Muscle layer of duodenum (tissue), 2 donors: ENCODE data around the gene INPP4A.

ENCODE experiments used
- H3K27ac ChIP-seq: one replicate; pipeline ENCODE4 v1.7.0; 2013; ENCODE audit warnings: mild to moderate bottlenecking, low read length
- H3K27me3 ChIP-seq: one replicate; pipeline ENCODE4 v1.7.0; 2013; ENCODE audit warnings: low read depth, mild to moderate bottlenecking, control low read depth, low read length
- H3K36me3 ChIP-seq, 2 donors: one replicate each; pipeline ENCODE4 v1.7.0; 2013; ENCODE audit warnings: low read length in 2 of 2, control low read depth in 1 of 2, mild to moderate bottlenecking in 1 of 2; ENCODE audit not compliant: insufficient read depth in 2 of 2, control insufficient read depth in 1 of 2
- H3K4me1 ChIP-seq, 2 donors: one replicate each; pipeline ENCODE4 v1.7.0; 2013; ENCODE audit warnings: low read length in 2 of 2, mild to moderate bottlenecking in 2 of 2, control low read depth in 1 of 2, moderate library complexity in 1 of 2; ENCODE audit not compliant: insufficient read depth in 2 of 2, control insufficient read depth in 1 of 2
- H3K4me3 ChIP-seq, 2 donors: one replicate each; pipeline ENCODE4 v1.7.0; 2013; ENCODE audit warnings: low read length in 2 of 2, low read depth in 1 of 2, mild to moderate bottlenecking in 1 of 2
- H3K9me3 ChIP-seq, 2 donors: one replicate each; pipeline ENCODE4 v1.7.0; 2013; ENCODE audit warnings: low read length in 2 of 2, control low read depth in 1 of 2, mild to moderate bottlenecking in 1 of 2; ENCODE audit not compliant: control insufficient read depth in 1 of 2
- donor health status: healthy.

The INPP4A gene

DNA sequence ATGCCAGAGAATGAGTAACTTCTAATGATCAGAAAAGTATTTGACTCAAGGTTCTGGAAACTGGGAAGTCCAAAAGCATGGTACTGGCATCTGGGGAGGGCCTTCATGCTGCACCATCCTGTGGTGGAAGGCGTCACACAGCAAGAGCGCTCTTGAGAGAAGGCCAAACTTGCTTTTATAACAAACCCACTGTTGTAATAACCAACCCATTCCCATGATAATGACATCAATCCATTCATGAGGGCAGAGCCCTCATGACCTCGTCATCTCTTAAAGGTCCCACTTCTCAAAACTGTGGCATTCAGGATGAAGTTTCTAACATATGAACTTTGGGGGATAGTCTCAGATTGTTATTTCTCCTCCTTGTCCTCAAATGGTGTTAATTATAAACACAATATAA is 95.9 kb downstream of the INPP4A start:
- H3K36me3 ChIP-seq: peaks cover 50 to 69% of the 10 kb centered on the region in 2 donors
- no peaks in the 10 kb centered on the region for H3K9me3 ChIP-seq

DNA sequence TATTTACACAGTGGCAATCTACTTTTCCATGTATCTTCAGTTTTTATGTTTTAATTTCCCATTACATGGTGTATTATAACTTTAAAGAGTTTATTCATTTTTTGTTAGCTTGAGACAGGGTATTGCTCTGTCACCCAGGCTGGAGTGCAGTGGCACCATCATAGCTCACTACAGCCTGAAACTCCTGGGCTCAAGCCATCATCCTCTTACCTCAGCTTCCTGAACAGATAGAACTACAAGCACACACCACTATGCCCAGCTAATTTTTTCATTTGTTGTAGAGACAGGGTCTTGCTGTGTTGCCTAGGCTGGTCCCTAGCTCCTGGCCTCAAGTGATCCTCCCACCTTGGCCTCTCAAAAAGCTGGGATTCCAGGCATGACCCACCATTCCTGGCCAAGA is 96.8 kb downstream of the INPP4A start:
- peaks cover 58 to 74% of the 10 kb centered on the region in 2 donors for H3K36me3 ChIP-seq
- H3K9me3 ChIP-seq: no peaks in the 10 kb centered on the region
- H3K27ac ChIP-seq: no peak overlapping the region
- no peaks in the 10 kb centered on the region for H3K4me1 ChIP-seq
- no peaks in the 10 kb centered on the region for H3K27me3 ChIP-seq
- H3K4me3 ChIP-seq: no peak overlapping the region

More for the DNA sequence above, 95.9 kb downstream of the INPP4A start:
- no peak overlapping the region for H3K27ac ChIP-seq
- no peaks in the 10 kb centered on the region for H3K4me1 ChIP-seq
- H3K4me3 ChIP-seq: no peak overlapping the region
- no peaks in the 10 kb centered on the region for H3K27me3 ChIP-seq

DNA sequence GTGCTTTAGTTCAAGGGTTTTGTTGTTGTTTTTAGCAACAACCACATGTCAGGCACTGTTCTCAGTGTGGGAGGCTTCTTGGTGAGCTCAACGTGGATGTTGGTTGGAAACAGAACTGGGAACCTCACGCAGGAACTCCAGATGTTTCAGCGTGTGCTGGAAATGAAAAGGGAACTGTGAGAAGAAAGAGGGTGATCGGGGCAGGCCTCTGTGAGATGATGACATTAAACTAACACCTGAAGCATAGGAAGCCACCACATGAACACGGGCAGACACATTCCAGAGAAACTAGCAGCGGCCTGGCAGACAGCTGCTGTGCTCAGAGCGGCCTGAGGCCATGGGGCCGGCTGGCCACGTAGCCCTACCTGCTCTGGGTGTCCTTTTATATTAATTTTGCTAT is 97.2 kb downstream of the INPP4A start:
- Histone ChIP-seq H3K4me3 (no peak overlapping the region), H3K4me1 (no peaks in the 10 kb centered on the region), H3K27me3 (no peaks in the 10 kb centered on the region), H3K36me3 (peaks cover 62 to 78% of the 10 kb centered on the region in 2 donors), H3K9me3 (no peaks in the 10 kb centered on the region), H3K27ac (no peak overlapping the region)

DNA sequence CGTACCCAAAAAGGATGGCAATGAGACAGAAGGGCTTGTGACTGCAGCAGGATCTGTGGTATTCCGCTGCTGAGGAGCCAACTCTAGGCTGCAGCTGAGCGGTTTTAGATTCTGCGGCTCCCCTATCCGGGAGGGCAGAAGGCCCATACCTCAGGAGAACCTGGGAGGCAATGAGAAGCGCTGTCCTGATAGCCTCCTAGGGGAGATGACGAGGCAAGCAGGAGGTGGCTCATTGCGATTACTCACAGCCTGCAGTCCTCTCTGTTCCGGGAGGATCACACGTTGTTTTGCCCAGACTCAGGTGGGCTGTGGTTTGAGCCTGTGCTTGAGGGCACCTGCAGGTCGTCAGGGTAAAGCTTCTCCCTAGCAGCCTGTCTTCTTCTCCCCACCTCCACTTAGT is 98.6 kb downstream of the INPP4A start:
- Histone ChIP-seq H3K9me3 (no peaks in the 10 kb centered on the region), H3K4me1 (no peaks in the 10 kb centered on the region), H3K36me3 (peaks cover 58 to 78% of the 10 kb centered on the region in 2 donors), H3K4me3 (no peak overlapping the region), H3K27ac (no peak overlapping the region), H3K27me3 (no peaks in the 10 kb centered on the region)

DNA sequence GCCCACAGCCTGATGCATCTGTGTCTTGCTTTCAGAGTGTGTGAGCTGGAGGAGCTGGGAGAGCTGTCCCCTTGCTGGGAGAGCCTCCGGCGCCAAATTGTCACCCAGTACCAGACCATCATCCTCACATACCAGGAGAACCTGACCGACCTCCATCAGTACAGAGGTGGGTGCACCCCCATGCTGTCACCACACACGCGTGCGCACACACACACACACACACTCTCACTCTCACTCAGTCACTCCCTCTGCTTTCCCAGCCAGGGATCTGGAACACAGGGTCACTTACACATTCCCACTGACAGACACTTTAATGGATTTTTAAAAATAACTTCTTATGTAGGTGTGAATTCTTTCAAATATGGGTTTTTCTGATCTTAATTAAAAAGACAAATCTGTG is 99.2 kb downstream of the INPP4A start:
- no peaks in the 10 kb centered on the region for H3K9me3 ChIP-seq
- H3K27ac ChIP-seq: no peak overlapping the region
- peaks cover 51 to 74% of the 10 kb centered on the region in 2 donors for H3K36me3 ChIP-seq
- no peaks in the 10 kb centered on the region for H3K4me1 ChIP-seq
- H3K27me3 ChIP-seq: no peaks in the 10 kb centered on the region
- H3K4me3 ChIP-seq: no peak overlapping the region

DNA sequence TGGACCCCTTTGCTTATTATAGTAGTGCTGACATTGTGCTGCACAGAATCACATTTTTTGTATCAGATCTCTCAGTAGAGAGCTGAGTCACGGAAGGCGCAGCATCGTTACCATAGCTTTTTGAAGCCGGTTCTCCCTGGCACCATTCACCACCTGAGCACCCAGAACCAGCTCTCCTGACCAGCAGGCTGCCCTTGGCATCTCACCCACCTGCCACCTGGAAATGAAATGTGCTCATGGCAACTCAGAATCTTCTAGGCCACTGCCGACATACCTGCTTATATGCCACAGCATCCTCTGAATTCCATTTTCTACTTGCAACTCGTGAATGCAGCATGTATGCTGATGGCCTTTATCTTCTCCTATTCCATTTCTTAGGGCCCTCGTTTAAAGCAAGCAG is 100.9 kb downstream of the INPP4A start:
- no peak overlapping the region for H3K27ac ChIP-seq
- no peak overlapping the region for H3K4me3 ChIP-seq
- H3K9me3 ChIP-seq: no peaks in the 10 kb centered on the region
- no peaks in the 10 kb centered on the region for H3K27me3 ChIP-seq
- no peaks in the 10 kb centered on the region for H3K4me1 ChIP-seq
- peaks cover 45 to 73% of the 10 kb centered on the region in 2 donors for H3K36me3 ChIP-seq

DNA sequence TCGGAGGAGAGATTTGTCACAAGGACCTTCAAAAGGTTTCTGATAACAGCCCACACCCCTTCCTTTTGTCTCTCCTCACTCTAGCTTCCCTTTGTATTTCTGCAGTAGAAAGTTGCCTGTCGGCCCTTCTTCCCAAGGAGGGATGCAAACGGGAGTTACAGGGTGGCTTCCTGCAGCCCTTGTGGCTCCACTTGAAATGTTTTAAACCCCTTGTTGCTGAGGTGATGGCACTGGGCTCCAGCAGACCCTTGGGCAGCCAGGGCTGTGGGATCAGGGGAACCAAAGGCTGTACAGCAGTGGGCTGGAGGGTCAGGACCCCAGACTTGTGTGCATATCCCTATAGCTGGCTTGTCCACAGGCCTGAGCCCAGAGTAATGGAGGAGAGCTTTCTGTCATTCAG is 101.5 kb downstream of the INPP4A start:
- Histone ChIP-seq H3K27me3 (no peaks in the 10 kb centered on the region), H3K27ac (no peak overlapping the region), H3K9me3 (no peaks in the 10 kb centered on the region), H3K4me1 (no peaks in the 10 kb centered on the region), H3K36me3 (peaks cover 44 to 77% of the 10 kb centered on the region in 2 donors), H3K4me3 (no peak overlapping the region)

DNA sequence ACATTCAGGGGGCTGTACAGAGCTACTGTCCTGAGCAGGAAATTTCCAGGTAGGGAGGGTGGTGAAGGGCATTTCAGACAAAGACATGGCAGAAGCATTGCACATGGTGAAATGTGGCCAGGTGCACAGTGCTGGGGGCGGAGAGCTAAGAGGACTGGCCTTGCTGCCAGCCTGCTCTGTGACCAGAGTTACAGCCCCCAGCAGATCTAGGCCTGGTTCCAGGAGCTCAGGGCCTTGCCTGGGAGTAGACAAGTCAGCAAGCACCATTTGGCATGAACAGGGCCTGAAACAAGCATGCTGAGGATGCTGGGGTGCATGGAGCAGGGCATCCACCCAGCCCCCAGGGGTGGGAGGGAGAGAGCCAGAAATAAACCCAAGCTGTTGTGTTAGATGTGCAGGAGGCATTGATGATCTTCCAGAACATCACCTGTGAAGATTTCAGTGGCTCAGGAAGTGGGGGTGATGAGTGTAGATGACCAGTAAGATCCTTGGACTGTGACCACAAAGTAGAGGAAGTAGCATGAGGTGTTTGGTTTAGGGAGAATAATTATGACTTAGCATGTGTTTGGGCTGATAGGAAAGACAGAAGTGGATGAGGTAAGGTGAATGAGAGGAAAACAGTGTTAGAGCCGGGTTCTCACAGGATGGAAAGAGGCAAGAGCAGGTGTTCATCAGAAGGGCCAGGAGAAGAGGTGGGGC is 102.6 kb downstream of the INPP4A start:
- no peaks in the 10 kb centered on the region for H3K4me1 ChIP-seq
- no peak overlapping the region for H3K27ac ChIP-seq
- H3K36me3 ChIP-seq: peaks cover 44 to 70% of the 10 kb centered on the region in 2 donors
- H3K27me3 ChIP-seq: no peaks in the 10 kb centered on the region
- no peaks in the 10 kb centered on the region for H3K9me3 ChIP-seq
- H3K4me3 ChIP-seq: no peak overlapping the region

DNA sequence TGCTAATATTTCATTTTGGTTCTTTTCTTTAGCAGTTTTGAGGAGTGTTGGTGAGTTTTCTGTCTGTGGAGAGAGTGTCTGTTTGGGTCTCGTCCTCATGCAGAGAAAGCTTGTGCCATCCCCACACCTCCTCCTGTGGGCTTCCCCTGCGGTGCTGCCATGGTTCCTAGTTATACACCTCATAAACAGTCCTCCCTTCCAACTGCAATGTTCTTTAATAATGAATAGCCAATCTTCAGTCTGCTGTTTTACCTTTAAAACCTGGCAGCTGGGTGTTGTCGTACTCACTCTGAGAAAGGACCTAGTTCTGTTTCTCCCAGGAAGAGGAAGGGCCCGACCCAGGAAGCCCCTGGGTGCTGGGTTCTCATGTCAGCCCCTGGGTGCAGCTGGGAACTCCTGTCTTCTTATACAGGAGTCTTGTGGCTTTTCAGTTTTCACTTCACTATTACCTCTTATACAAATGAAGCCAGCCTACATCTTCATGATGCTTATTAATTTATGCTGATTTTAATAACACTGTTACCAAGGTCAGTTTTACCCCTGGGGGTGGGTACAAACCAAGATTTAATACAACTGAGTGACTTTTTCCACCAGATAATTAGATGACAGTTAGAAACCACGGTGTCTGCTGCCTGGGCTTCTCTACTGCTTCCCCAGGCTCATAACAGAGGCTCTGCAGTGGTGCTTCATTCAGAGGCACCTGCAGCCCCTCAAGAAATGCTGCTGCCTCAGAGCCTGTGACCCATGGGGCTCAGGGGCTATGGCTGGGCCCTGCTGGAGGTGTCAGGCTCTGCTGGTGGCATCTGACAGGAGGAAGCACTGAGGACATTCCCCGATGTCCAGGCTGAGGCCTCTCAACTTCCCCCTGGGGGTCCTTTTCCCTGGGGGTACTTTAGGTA is 104.5 kb downstream of the INPP4A start:
- Histone ChIP-seq H3K27ac (no peak overlapping the region), H3K9me3 (no peaks in the 10 kb centered on the region), H3K36me3 (peaks cover 55 to 80% of the 10 kb centered on the region in 2 donors)

DNA sequence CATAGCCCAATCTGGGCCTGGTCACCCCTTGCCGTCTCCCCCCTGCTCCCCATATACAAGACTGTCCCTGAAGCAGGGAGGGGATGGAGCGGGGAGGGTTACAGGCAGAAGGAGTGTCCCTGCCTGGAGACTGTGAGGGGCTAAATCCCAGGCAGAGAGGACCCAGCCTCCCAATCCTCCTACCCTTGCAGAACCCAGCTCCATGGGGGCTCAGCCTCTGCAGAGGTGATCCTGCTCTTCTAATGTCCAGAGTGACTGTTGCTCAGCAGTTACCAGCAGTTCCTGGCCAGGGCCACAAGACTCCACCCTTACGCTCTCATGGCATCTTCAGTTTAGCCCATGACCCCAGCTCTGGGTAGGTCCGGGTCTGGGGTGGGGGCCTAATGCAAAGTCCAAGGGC is 105.5 kb downstream of the INPP4A start:
- Histone ChIP-seq H3K9me3 (no peaks in the 10 kb centered on the region), H3K4me3 (no peak overlapping the region), H3K27me3 (no peaks in the 10 kb centered on the region), H3K27ac (no peak overlapping the region), H3K36me3 (peaks cover 55 to 80% of the 10 kb centered on the region in 2 donors), H3K4me1 (no peaks in the 10 kb centered on the region)

More for the DNA sequence above, 104.5 kb downstream of the INPP4A start:
- H3K4me3 ChIP-seq: no peak overlapping the region
- no peaks in the 10 kb centered on the region for H3K27me3 ChIP-seq
- no peaks in the 10 kb centered on the region for H3K4me1 ChIP-seq

DNA sequence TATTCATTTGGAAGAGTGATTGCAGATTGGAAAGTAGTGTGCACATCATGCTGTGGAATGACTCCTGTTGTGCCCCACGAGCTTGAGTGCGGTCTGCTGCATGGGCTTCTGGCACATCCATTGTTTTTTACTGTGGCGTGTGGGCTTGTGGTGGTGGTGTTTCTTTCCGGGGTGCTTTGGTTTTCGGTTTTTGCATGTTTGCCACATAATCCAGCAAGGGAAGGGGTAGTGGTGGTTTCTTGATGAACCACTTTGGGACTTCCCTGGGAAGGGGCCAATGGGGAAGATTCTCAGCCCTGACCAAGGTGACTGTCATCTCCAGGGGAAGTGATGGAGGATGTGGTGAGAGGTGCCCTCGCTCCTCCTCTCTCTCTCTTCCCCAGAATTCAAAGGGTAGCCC is 106.7 kb downstream of the INPP4A start:
- no peak overlapping the region for H3K4me3 ChIP-seq
- no peaks in the 10 kb centered on the region for H3K27me3 ChIP-seq
- H3K36me3 ChIP-seq: peaks cover 57 to 80% of the 10 kb centered on the region in 2 donors
- H3K4me1 ChIP-seq: no peaks in the 10 kb centered on the region
- no peaks in the 10 kb centered on the region for H3K9me3 ChIP-seq
- H3K27ac ChIP-seq: no peak overlapping the region
